ENCODE results near the gene ZBTB2.
"Not testable (repeated sequence)": the region's sequence is repeated elsewhere in the genome, so short reads cannot be mapped to it uniquely, and the experiment has no call there.

ZBTB2 gene

GRCh38 chr6:151365233-151365632 lies 26.1 kb downstream of the ZBTB2 start:
- no peak for DNase-seq

GRCh38 chr6:151359486-151359885 lies 31.9 kb downstream of the ZBTB2 start:
- DNase-seq = no peak

GRCh38 chr6:151358475-151358874 lies 32.9 kb downstream of the ZBTB2 start:
- DNase-seq = no peak

- no peak for DNase-seq
Measured at GRCh38 chr6:151357758-151358436, 33.5 kb downstream of the ZBTB2 start.

- DNase-seq = not testable (repeated sequence)
Measured at GRCh38 chr6:151356983-151357382, 34.4 kb downstream of the ZBTB2 start.

GRCh38 chr6:151353795-151354194 lies 37.6 kb downstream of the ZBTB2 start:
- no peak for DNase-seq

GRCh38 chr6:151352410-151353396 lies 38.7 kb downstream of the ZBTB2 start:
- DNase-seq = no peak

GRCh38 chr6:151351731-151352130 lies 39.6 kb downstream of the ZBTB2 start:
- no peak for DNase-seq

- no peak for DNase-seq
Measured at GRCh38 chr6:151351146-151351700, 40.1 kb downstream of the ZBTB2 start.

GRCh38 chr6:151350442-151351145 lies 40.8 kb downstream of the ZBTB2 start:
- no peak for DNase-seq

GRCh38 chr6:151349651-151350270 lies 41.6 kb downstream of the ZBTB2 start:
- no peak for DNase-seq

- not testable (repeated sequence) for DNase-seq
Measured at GRCh38 chr6:151342750-151343149, 48.6 kb downstream of the ZBTB2 start.

GRCh38 chr6:151341476-151342195 lies 49.7 kb downstream of the ZBTB2 start:
- DNase-seq = no peak

GRCh38 chr6:151340219-151340978 lies 51.0 kb downstream of the ZBTB2 start:
- DNase-seq = no peak

GRCh38 chr6:151339369-151339768 lies 52.0 kb downstream of the ZBTB2 start:
- no peak for DNase-seq

GRCh38 chr6:151338651-151339200 lies 52.6 kb downstream of the ZBTB2 start:
- DNase-seq = no peak

- DNase-seq = no peak
Measured at GRCh38 chr6:151335930-151336329, 55.4 kb downstream of the ZBTB2 start.

GRCh38 chr6:151330130-151330696 lies 61.1 kb downstream of the ZBTB2 start:
- DNase-seq = no peak

GRCh38 chr6:151327101-151327500 lies 64.3 kb downstream of the ZBTB2 start:
- DNase-seq = no peak

- no peak for DNase-seq
Measured at GRCh38 chr6:151326116-151326825, 65.1 kb downstream of the ZBTB2 start.
